HepG2 (cell line): ENCODE measurements around the gene LRRC34. TPM values are rescaled to one million over a fixed set of nuclear protein-coding genes. Genes with fewer than 3 reads are reported as not detected.

Experiments used
- ARID2 ChIP-seq: sonication (generic); formaldehyde crosslinking; IDR thresholded peaks from 2 replicates; pipeline ENCODE4 v1.8.1; 2022; ENCODE audit warnings: mild to moderate bottlenecking, missing genetic modification reagents, borderline replicate concordance
- KDM1A ChIP-seq: IDR thresholded peaks from 2 replicates; pipeline ENCODE4 v1.6.1; 2016; ENCODE audit warnings: missing compliant biosample characterization
- KIAA2018 ChIP-seq: sonication (generic); formaldehyde crosslinking; IDR thresholded peaks from 2 replicates; pipeline ENCODE4 v1.5.0; 2020; ENCODE audit warnings: mild to moderate bottlenecking, missing genetic modification reagents, borderline replicate concordance
- MTF1 ChIP-seq: sonication (generic); formaldehyde crosslinking; IDR thresholded peaks from 2 replicates; pipeline ENCODE4 v1.5.0; 2020; ENCODE audit warnings: missing genetic modification reagents
- REL ChIP-seq: sonication (generic); formaldehyde crosslinking; conservative IDR thresholded peaks from 2 replicates; pipeline ENCODE4 v1.8.0; 2022; ENCODE audit warnings: mild to moderate bottlenecking, missing genetic modification reagents, moderate library complexity
- SOX13 ChIP-seq, 3 experiments: fragments of 450-650 bp in 1 of 3; sonication (generic) in 1 of 3; formaldehyde crosslinking in 1 of 3; IDR thresholded peaks in 2 of 3; conservative IDR thresholded peaks in 1 of 3; 2 replicates each; pipeline versions ENCODE4 v1.5.0 to v1.6.1; 2016 to 2020; ENCODE audit warnings: antibody characterized with exemption in 1 of 3, mild to moderate bottlenecking in 1 of 3, missing compliant biosample characterization in 1 of 3, missing genetic modification reagents in 1 of 3, moderate library complexity in 1 of 3
- USF2 ChIP-seq, 2 experiments: sonication (generic) in 1 of 2; formaldehyde crosslinking in 1 of 2; IDR thresholded peaks; 2 replicates each; pipeline versions ENCODE4 v1.5.1 to v1.6.1; 2011 to 2020; ENCODE audit warnings: borderline replicate concordance in 1 of 2, low read depth in 1 of 2, low read length in 1 of 2, mild to moderate bottlenecking in 1 of 2, missing genetic modification reagents in 1 of 2, moderate library complexity in 1 of 2
- ZNF318 ChIP-seq: sonication (generic); formaldehyde crosslinking; IDR thresholded peaks from 2 replicates; pipeline ENCODE4 v1.4.0; 2020; ENCODE audit warnings: mild to moderate bottlenecking, missing genetic modification reagents
- polyA plus RNA-seq, 8 experiments: library from polyadenylated mRNA; depleted of rRNA in 3 of 8; stranded (reverse) in 7 of 8; unstranded in 1 of 8; fragments of >200 nt; fragmentation: Illumina TruSeq in 4 of 8; extraction: Trizol in 4 of 8; gene quantifications; 2 replicates each; pipeline versions ENCODE4 v1.2.1 to v1.2.3, GENCODE V29; 2011 to 2016; ENCODE audit warnings: low read depth in 4 of 8, missing spikeins in 1 of 8, mixed read lengths in 1 of 8; ENCODE audit not compliant: insufficient read depth in 1 of 8
- total RNA-seq, 5 experiments: library from RNA; depleted of rRNA; stranded (reverse); fragments of >200 nt; fragmentation: Illumina TruSeq; extraction: Trizol; gene quantifications; 2 replicates each; pipeline ENCODE4 v1.2.3, GENCODE V29; 2016; ENCODE audit warnings: low read depth in 1 of 5

The LRRC34 gene
- total and polyA plus RNA-seq, 2 of the 13 experiments (the other 11 are each of a cell fraction or from before 2014, with no cell fraction given), result not detected

GRCh38 chr3:169764312-169764881 lies 48.3 kb downstream of the LRRC34 start (continued):
- no peak for TF ChIP-seq USF2 (IDR thresholded peaks at IDR 0.05; ENCODE audit: low read depth, low read length)
- no peak; the same call in 1 of the 2 replicates for TF ChIP-seq USF2 (CRISPR knock-in tag; IDR thresholded peaks at IDR 0.05; ENCODE audit: borderline replicate concordance)
- TF ChIP-seq KIAA2018, result no peak
- TF ChIP-seq ARID2 (CRISPR knock-in tag), result no peak
- no peak for TF ChIP-seq SOX13 (IDR thresholded peaks at IDR 0.05)
- no peak for TF ChIP-seq SOX13 (CRISPR knock-in tag; conservative IDR thresholded peaks at IDR 0.05 in 1 of 2, IDR thresholded peaks at IDR 0.05 in 1 of 2)
- 0 out of 2 replicates have a peak, but pooled peaks have one; percentile 18 for TF ChIP-seq ZNF318 (CRISPR knock-in tag)
- no peak for TF ChIP-seq REL (CRISPR knock-in tag)
- TF ChIP-seq KDM1A (CRISPR knock-in tag), result no peak
- no peak for TF ChIP-seq MTF1
